Peyer's patch (tissue), 4 donors: ENCODE results near the gene RABL3. TPM values are rescaled to one million over a fixed set of nuclear protein-coding genes. Genes with fewer than 3 reads are reported as not detected.

ENCODE experiments used
- DNase-seq, 3 donors: peaks; one replicate each; pipeline ENCODE4 v3.0.0-alpha.2; 2017 to 2019
- H3K27ac ChIP-seq, 4 donors: fragments of 200-600 bp; sonication (generic); one replicate each; pipeline ENCODE4 v1.5.1; 2016 to 2019
- H3K27me3 ChIP-seq, 2 donors: fragments of 200-600 bp; sonication (generic); one replicate each; pipeline ENCODE4 v1.5.1; 2019
- H3K36me3 ChIP-seq, 3 donors: fragments of 200-600 bp; sonication (generic); one replicate each; pipeline ENCODE4 v1.5.1; 2016 to 2019
- H3K4me1 ChIP-seq, 4 donors: fragments of 200-600 bp; sonication (generic); one replicate each; pipeline ENCODE4 v1.5.1; 2016 to 2019
- H3K4me3 ChIP-seq, 4 donors: fragments of 200-600 bp; sonication (generic); 1 replicate in 3 of 4; 2 replicates in 1 of 4; pipeline ENCODE4 v1.5.1; 2016 to 2019; ENCODE audit warnings: mild to moderate bottlenecking in 1 of 4
- H3K9me3 ChIP-seq, 4 donors: fragments of 200-600 bp; sonication (generic); one replicate each; pipeline ENCODE4 v1.5.1; 2016 to 2019; ENCODE audit warnings: mild to moderate bottlenecking in 1 of 4
- CTCF ChIP-seq, 6 experiments: fragments of 450-650 bp in 4 of 6; fragments of 200-600 bp in 2 of 6; sonication (generic) in 1 of 6; IDR thresholded peaks; one replicate each; pipeline ENCODE4 v1.5.1; 2017 to 2019; ENCODE audit warnings: antibody characterized with exemption in 6 of 6, mild to moderate bottlenecking in 3 of 6, moderate library complexity in 1 of 6
- POLR2A ChIP-seq, 2 donors: fragments of 450-650 bp; IDR thresholded peaks; one replicate each; pipeline ENCODE4 v1.5.1; 2017; ENCODE audit warnings: antibody characterized with exemption in 2 of 2, mild to moderate bottlenecking in 2 of 2, moderate library complexity in 2 of 2
- total RNA-seq, 4 donors: library from RNA; depleted of rRNA; stranded (reverse); fragments of >200 nt; gene quantifications; one replicate each; pipeline ENCODE4 v1.1.0, GENCODE V29; 2016

The RABL3 gene
- total RNA-seq, 4 donors from 2014 or later, result 11.4 to 35.5 (median 14.9) TPM

GRCh38 chr3:120661945-120662344 lies 80.4 kb downstream of the RABL3 start:
- no peak overlapping the region for H3K4me3 ChIP-seq
- peaks cover 0 to 3% (median 0%) of the 10 kb centered on the region in 4 donors for H3K4me1 ChIP-seq
- no peaks in the 10 kb centered on the region for H3K27me3 ChIP-seq
- H3K9me3 ChIP-seq, result no peaks in the 10 kb centered on the region
- TF ChIP-seq CTCF (IDR thresholded peaks at IDR 0.05) (no peak), POLR2A (IDR thresholded peaks at IDR 0.05) (no peak)
- H3K36me3 ChIP-seq, result no peaks in the 10 kb centered on the region
- DNase-seq, result no peak
- H3K27ac ChIP-seq, result no peak overlapping the region

GRCh38 chr3:120661106-120661905 lies 81.0 kb downstream of the RABL3 start:
- H3K36me3 ChIP-seq, result no peaks in the 10 kb centered on the region
- H3K9me3 ChIP-seq, result no peaks in the 10 kb centered on the region
- no peak overlapping the region for H3K27ac ChIP-seq
- H3K27me3 ChIP-seq, result no peaks in the 10 kb centered on the region
- DNase-seq, result no peak
- no peak overlapping the region for H3K4me3 ChIP-seq
- TF ChIP-seq POLR2A (IDR thresholded peaks at IDR 0.05), result no peak
- no peak for TF ChIP-seq CTCF (IDR thresholded peaks at IDR 0.05)
- H3K4me1 ChIP-seq, result peaks cover 0 to 3% (median 0%) of the 10 kb centered on the region in 4 donors

GRCh38 chr3:120659834-120660233 lies 82.5 kb downstream of the RABL3 start:
- Histone ChIP-seq H3K27ac (no peak overlapping the region), H3K36me3 (peaks cover 0 to 3% (median 0%) of the 10 kb centered on the region in 3 donors), H3K4me3 (no peak overlapping the region), H3K4me1 (peaks cover 0 to 3% (median 0%) of the 10 kb centered on the region in 4 donors), H3K9me3 (no peaks in the 10 kb centered on the region), H3K27me3 (no peaks in the 10 kb centered on the region)
- DNase-seq, result no peak
- TF ChIP-seq POLR2A (IDR thresholded peaks at IDR 0.05) (no peak), CTCF (IDR thresholded peaks at IDR 0.05) (no peak)

- no peak overlapping the region for H3K27ac ChIP-seq
- no peaks in the 10 kb centered on the region for H3K27me3 ChIP-seq
- no peaks in the 10 kb centered on the region for H3K9me3 ChIP-seq
- H3K4me3 ChIP-seq, result no peak overlapping the region
- DNase-seq, result no peak
- TF ChIP-seq CTCF (IDR thresholded peaks at IDR 0.05) (no peak), POLR2A (IDR thresholded peaks at IDR 0.05) (no peak)
- H3K36me3 ChIP-seq, result peaks cover 0 to 6% (median 0%) of the 10 kb centered on the region in 3 donors
- H3K4me1 ChIP-seq, result peaks cover 0 to 3% (median 0%) of the 10 kb centered on the region in 4 donors
These were observed 83.0 kb downstream of the RABL3 start for GRCh38 chr3:120659285-120659684.

- no peaks in the 10 kb centered on the region for H3K27me3 ChIP-seq
- H3K27ac ChIP-seq, result no peak overlapping the region
These were observed 89.3 kb downstream of the RABL3 start for GRCh38 chr3:120652896-120653545.

More at GRCh38 chr3:120652896-120653545, 89.3 kb downstream of the RABL3 start:
- peaks cover 0 to 10% (median 0%) of the 10 kb centered on the region in 3 donors for H3K36me3 ChIP-seq
- H3K4me1 ChIP-seq, result no peaks in the 10 kb centered on the region
- no peak overlapping the region for H3K4me3 ChIP-seq
- no peak for DNase-seq
- no peak for TF ChIP-seq POLR2A (IDR thresholded peaks at IDR 0.05)
- no peak for TF ChIP-seq CTCF (IDR thresholded peaks at IDR 0.05)
- H3K9me3 ChIP-seq, result no peaks in the 10 kb centered on the region
